ENCODE results near the gene DNAI4.
"Not testable (repeated sequence)": the region's sequence is repeated elsewhere in the genome, so short reads cannot be mapped to it uniquely, and the experiment has no call there.

DNAI4 gene

DNA sequence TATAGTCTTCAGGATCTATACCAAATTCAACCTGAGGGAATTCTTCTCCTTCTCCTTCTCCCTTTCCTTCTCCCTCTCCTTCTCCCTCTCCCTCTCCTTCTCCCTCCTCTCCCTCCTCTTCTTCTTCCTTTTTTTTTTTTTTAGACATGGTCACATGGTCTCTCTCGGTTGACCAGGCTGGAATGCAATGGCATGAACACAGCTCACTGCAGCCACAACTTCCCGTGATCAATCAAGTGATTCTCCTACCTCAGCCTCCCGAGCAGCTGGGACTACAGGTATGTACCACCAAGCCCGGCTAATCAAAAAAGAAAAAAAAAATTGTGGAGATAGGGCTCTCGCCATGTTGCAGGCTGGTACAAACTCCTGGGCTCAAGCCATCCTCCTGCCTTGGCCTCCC lies 51.5 kb downstream of the DNAI4 start:
- TF ChIP-seq, protein P1, sequence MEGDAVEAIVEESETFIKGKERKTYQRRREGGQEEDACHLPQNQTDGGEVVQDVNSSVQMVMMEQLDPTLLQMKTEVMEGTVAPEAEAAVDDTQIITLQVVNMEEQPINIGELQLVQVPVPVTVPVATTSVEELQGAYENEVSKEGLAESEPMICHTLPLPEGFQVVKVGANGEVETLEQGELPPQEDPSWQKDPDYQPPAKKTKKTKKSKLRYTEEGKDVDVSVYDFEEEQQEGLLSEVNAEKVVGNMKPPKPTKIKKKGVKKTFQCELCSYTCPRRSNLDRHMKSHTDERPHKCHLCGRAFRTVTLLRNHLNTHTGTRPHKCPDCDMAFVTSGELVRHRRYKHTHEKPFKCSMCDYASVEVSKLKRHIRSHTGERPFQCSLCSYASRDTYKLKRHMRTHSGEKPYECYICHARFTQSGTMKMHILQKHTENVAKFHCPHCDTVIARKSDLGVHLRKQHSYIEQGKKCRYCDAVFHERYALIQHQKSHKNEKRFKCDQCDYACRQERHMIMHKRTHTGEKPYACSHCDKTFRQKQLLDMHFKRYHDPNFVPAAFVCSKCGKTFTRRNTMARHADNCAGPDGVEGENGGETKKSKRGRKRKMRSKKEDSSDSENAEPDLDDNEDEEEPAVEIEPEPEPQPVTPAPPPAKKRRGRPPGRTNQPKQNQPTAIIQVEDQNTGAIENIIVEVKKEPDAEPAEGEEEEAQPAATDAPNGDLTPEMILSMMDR (IDR thresholded peaks at IDR 0.05; ENCODE audit: insufficient read depth, low read depth, low read length, missing control alignments), result no peak
- H3K4me3 ChIP-seq (ENCODE audit: low read depth, low read length), result no peak overlapping the region
- DNase-seq (ENCODE audit: low read depth), result no peak

DNA sequence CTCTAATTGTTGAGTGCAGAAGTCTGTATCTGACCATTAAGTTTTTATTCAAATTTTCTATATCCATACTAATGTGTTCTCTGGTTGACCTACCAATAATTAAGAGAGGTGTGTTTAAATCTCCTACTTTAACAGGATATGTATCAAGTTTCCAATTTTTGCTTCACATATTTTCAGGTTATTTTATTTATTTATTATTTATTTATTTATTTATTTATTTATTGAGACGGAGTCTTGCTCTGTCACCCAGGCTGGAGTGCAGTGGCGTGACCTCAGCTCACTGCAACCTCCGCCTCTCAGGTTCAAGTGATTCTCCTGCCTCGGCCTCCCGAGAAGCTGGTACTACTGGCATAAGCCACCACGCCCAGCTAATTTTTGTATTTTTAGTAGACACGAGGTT lies 52.6 kb downstream of the DNAI4 start:
- not testable (repeated sequence) for H3K4me3 ChIP-seq (ENCODE audit: low read depth, low read length); DNase-seq (ENCODE audit: low read depth)

GRCh38 chr1:66867501-66867900 lies 57.2 kb downstream of the DNAI4 start:
- no peak for DNase-seq (ENCODE audit: low read depth)
- H3K4me3 ChIP-seq (ENCODE audit: low read depth, low read length), result no peak overlapping the region
- TF ChIP-seq, protein P1 (IDR thresholded peaks at IDR 0.05; ENCODE audit: insufficient read depth, low read depth, low read length, missing control alignments), result no peak

DNA sequence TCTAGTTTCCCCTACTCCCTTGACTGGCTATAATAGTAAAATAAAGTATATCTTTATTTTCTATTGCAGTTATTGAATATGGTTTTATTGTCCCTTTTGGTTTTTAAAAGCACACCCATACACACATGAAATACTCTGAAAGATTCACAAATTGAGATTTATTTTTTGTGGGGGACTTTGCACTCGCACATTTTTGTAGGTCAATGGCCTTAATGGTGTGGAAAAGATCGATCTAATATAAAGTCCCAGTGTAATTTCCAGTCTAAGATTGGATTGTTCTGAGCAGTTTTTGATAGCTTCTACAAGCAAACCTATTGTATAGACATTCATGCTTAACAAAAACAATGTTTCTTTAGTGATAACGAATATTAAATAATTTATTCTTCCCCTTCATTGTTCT lies 64.1 kb downstream of the DNAI4 start:
- DNase-seq (ENCODE audit: low read depth), result no peak
- TF ChIP-seq, protein P1 (IDR thresholded peaks at IDR 0.05; ENCODE audit: insufficient read depth, low read depth, low read length, missing control alignments), result no peak
- no peak overlapping the region for H3K4me3 ChIP-seq (ENCODE audit: low read depth, low read length)

DNA sequence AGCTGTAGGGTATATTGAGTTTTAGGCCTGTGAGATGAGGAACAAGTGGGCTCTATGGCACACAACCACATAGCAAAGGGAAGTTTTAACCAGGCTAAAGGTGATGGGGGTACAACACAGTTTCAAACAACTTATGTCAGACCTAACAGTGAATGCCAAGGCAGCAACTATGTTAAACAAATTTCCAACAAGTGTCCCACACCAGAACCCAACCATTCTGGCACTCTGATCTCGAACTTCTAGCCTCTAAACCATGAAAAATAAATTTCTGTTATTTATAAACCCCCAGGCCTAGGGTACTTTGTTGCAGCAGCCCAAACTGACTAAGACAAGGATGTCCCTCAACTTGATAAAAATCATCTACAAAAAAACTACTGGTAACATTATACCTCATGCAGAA lies 71.3 kb downstream of the DNAI4 start:
- TF ChIP-seq, protein P1 (IDR thresholded peaks at IDR 0.05; ENCODE audit: insufficient read depth, low read depth, low read length, missing control alignments), result no peak
- H3K4me3 ChIP-seq (ENCODE audit: low read depth, low read length), result no peak overlapping the region
- DNase-seq (ENCODE audit: low read depth), result no peak

DNA sequence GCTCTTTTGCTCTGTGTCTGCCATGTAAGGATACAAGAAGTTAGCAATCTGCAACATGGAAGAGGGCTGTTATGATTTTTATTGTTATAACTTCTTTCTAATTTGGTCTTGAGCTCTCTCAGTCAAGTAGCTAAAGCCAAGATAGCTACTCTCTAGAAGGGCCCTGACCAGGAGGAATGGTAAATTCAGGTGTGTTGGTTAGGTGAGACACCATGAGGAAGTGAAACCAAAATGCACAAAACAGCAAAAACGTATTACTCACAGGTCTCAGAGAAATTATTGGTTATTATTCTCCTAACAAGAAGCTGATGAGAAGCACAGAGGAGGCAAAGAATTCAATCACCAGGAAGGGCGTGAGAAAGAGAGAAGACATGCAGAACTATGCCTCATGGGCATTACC lies 71.8 kb downstream of the DNAI4 start:
- TF ChIP-seq, protein P1 (IDR thresholded peaks at IDR 0.05; ENCODE audit: insufficient read depth, low read depth, low read length, missing control alignments), result no peak
- peak; percentile 34 for DNase-seq (ENCODE audit: low read depth)

GRCh38 chr1:66850989-66851388 lies 73.7 kb downstream of the DNAI4 start:
- DNase-seq (ENCODE audit: low read depth), result no peak
- no peak overlapping the region for H3K4me3 ChIP-seq (ENCODE audit: low read depth, low read length)
- TF ChIP-seq, protein P1 (IDR thresholded peaks at IDR 0.05; ENCODE audit: insufficient read depth, low read depth, low read length, missing control alignments), result no peak

More for the DNA sequence above, 71.8 kb downstream of the DNAI4 start:
- no peak overlapping the region for H3K4me3 ChIP-seq (ENCODE audit: low read depth, low read length)

Measured in GM12865 (cell line).